SU-DHL-6 (cell line): ENCODE results near the gene SCYL1.
"Not testable (repeated sequence)": the region's sequence is repeated elsewhere in the genome, so short reads cannot be mapped to it uniquely, and the experiment has no call there.

Experiments
- H2AFZ ChIP-seq: fragments of 200-600 bp; sonication (generic); 2 replicates; pipeline ENCODE4 v1.6.1; 2014; ENCODE audit warnings: low read depth, mild to moderate bottlenecking, moderate library complexity, mixed read lengths, antibody characterized with exemption, low read length; ENCODE audit not compliant: severe bottlenecking
- H3F3A ChIP-seq: fragments of 200-600 bp; shearing (Covaris generic); 2 replicates; pipeline ENCODE4 v1.6.0; 2016; ENCODE audit warnings: antibody characterized with exemption, mild to moderate bottlenecking; ENCODE audit not compliant: insufficient read depth
- H3K27ac ChIP-seq: fragments of 200-600 bp; sonication (generic); 2 replicates; pipeline ENCODE4 v1.5.1; 2016; ENCODE audit warnings: low read depth, mild to moderate bottlenecking, low read length, moderate library complexity, mixed read lengths
- H3K27me3 ChIP-seq: fragments of 200-600 bp; sonication (generic), shearing (Covaris generic); 2 replicates; pipeline ENCODE4 v1.6.0; 2014; ENCODE audit warnings: mild to moderate bottlenecking, low read length
- H3K36me3 ChIP-seq: fragments of 200-600 bp; sonication (generic); 2 replicates; pipeline ENCODE4 v1.6.1; 2014; ENCODE audit warnings: mild to moderate bottlenecking, low read length, mixed read lengths
- H3K4me2 ChIP-seq: fragments of 300-600, 200-600 bp; shearing (Covaris generic), sonication (generic); 2 replicates; pipeline ENCODE4 v1.6.0; 2014; ENCODE audit warnings: low read length, low read depth, mild to moderate bottlenecking; ENCODE audit not compliant: poor library complexity, severe bottlenecking
- H3K4me3 ChIP-seq: fragments of 200-600 bp; sonication (generic); 2 replicates; pipeline ENCODE4 v1.5.1; 2014; ENCODE audit warnings: antibody characterized with exemption, low read length, mild to moderate bottlenecking, mixed read lengths; ENCODE audit not compliant: insufficient read depth, poor library complexity, severe bottlenecking
- H3K79me2 ChIP-seq: fragments of 200-600 bp; sonication (generic); 2 replicates; pipeline ENCODE4 v1.6.1; 2014; ENCODE audit warnings: mild to moderate bottlenecking, low read length, moderate library complexity; ENCODE audit not compliant: insufficient read depth
- H3K9ac ChIP-seq: fragments of 200-600 bp; sonication (generic); 2 replicates; pipeline ENCODE4 v1.7.0; 2014; ENCODE audit warnings: mild to moderate bottlenecking, low read length
- H3K9me2 ChIP-seq: fragments of 200-600 bp; sonication (generic); replicated peaks from 2 replicates; pipeline ENCODE4 v1.6.1; 2014; ENCODE audit warnings: low read length; ENCODE audit not compliant: insufficient read depth
- H3K9me3 ChIP-seq: fragments of 200-600 bp; sonication (generic); 2 replicates; pipeline ENCODE4 v1.6.1; 2014; ENCODE audit warnings: low read length, mixed read lengths; ENCODE audit not compliant: insufficient read depth
- H4K20me1 ChIP-seq: fragments of 200-600 bp; sonication (generic); 2 replicates; pipeline ENCODE4 v1.6.1; 2014; ENCODE audit warnings: low read depth, mild to moderate bottlenecking, antibody characterized with exemption, low read length, moderate library complexity, mixed read lengths
- EZH2phosphoT487 ChIP-seq: fragments of 200-600 bp; sonication (generic), shearing (Covaris generic); conservative IDR thresholded peaks from 2 replicates; pipeline ENCODE4 v1.6.1; 2018; ENCODE audit warnings: mild to moderate bottlenecking, antibody characterized with exemption, low read length, moderate library complexity, mixed read lengths
- TF ChIP-seq, protein P1 (sequence below): fragments of 200-600 bp; sonication (generic); IDR thresholded peaks from one replicate; pipeline ENCODE4 v1.5.1; 2017; ENCODE audit warnings: antibody characterized with exemption, mild to moderate bottlenecking, low read length, moderate library complexity; ENCODE audit not compliant: insufficient read depth, poor library complexity, severe bottlenecking

Gene SCYL1

DNA sequence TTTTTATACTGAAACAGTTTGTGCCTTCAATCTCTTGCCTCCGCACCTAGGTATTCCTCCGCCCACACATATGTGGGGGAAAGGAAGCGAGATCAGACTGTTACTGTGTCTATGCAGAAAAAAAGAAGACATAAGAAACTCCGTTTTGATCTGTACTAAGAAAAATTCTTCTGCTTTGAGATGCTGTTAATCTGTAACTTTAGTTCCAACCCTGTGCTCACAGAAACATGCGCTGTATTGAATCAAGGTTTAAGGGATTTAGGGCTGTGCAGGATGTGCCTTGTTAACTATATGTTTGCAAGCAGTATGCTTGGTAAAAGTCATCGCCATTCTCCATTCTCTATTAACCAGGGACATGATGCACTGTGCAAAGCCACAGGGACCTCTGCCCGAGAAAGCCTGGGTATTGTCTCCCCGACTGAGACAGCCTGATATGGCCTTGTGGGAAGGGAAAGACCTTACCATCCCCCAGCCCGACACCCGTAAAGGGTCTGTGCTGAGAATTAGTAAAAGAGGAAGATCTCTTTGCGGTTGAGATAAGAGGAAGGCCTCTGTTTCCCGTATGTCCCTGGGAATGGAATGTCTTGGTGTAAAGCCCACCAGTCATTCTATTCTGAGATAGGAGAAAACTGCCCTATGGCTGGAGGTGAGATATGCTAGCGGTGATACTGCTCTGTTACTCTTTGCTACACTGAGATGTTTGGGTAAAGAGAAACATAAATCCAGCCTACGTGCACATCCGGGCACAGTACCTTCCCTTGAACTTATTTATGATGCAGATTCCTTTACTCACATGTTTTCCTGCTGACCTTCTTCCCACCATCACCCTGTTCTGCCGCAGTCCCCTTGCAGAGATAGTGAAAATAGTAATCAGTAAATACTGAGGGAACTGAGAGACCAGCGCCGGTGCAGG, 1.9 kb upstream of the SCYL1 start:
- not testable (repeated sequence) for H3K27ac ChIP-seq, H3K9ac ChIP-seq, H2AFZ ChIP-seq, H3K79me2 ChIP-seq, H3K9me2 ChIP-seq, H3K4me2 ChIP-seq, H3F3A ChIP-seq, H3K36me3 ChIP-seq, H3K27me3 ChIP-seq, H3K4me3 ChIP-seq, H4K20me1 ChIP-seq, H3K9me3 ChIP-seq

DNA sequence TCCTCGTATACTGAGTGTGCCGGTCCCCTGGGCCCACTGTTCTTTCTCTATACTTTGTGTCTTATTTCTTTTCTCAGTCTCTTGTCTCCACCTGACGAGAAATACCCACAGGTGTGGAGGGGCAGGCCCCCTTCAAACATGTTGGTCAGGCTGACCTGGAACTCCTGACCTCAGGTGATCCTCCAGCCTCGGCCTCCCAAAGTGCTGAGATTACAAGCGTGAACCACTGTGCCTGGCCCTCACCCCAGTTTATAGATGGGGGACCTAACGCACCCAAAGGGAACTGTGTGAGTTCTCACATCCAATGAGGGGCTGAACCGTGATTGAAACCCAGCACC, 1.3 kb upstream of the SCYL1 start:
- H3K27me3 ChIP-seq, H3F3A ChIP-seq, H3K27ac ChIP-seq, H3K4me3 ChIP-seq, H3K9me2 ChIP-seq, H3K79me2 ChIP-seq, H4K20me1 ChIP-seq, H2AFZ ChIP-seq, H3K36me3 ChIP-seq, H3K9ac ChIP-seq, H3K9me3 ChIP-seq, H3K4me2 ChIP-seq: not testable (repeated sequence)

DNA sequence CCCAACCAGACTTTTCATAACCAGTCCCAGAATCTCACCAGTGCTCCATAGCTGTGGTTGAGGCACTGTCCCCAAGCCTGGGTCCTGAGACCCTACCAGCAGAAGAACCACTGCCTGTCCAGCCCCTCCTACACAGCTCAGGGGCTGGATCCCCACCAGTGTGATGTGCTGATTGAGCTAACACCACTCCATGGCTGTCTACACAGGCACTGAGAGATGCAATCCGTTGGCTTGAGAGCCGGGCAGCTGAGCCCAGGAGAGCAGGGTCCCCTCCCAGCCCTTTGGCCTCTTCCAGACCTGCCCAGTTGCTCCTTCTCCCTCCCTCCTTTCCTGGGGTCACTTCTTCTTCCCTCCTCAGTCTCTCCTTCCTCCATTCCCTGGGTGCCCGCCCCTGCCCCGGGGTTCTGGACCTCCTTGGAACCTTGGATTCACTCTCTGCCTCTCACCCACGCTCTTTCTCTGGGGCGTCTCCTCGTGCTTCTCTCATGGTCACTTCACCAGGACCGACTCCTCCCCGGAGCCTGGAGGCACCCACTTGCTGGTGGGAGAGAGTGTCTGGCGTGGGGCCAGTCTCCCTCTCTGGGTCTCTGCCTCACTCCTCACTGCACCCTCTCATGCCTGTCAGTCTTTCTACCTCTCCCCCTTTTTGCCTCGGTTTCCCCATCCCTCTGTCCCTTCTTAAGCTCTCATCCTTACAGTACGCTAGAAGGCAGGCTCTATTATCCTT, 706 bp upstream of the SCYL1 start:
- Histone ChIP-seq H3K36me3 (no peaks in the 10 kb centered on the region), H3K27me3 (no peaks in the 10 kb centered on the region), H2AFZ (no peak overlapping the region), H3F3A (no peaks in the 10 kb centered on the region; the same call in 1 of the 2 replicates), H3K79me2 (peaks cover 5% of the 10 kb centered on the region; the same call in 1 of the 2 replicates), H3K4me3 (no peak overlapping the region), H3K27ac (no peak overlapping the region), H3K9ac (no peak overlapping the region), H3K9me3 (no peaks in the 10 kb centered on the region), H3K4me2 (peak overlapping the region; percentile 36), H4K20me1 (no peaks in the 10 kb centered on the region), H3K9me2 (no peaks in the 10 kb centered on the region)
- no peak for TF ChIP-seq EZH2phosphoT487
- TF ChIP-seq, protein P1, sequence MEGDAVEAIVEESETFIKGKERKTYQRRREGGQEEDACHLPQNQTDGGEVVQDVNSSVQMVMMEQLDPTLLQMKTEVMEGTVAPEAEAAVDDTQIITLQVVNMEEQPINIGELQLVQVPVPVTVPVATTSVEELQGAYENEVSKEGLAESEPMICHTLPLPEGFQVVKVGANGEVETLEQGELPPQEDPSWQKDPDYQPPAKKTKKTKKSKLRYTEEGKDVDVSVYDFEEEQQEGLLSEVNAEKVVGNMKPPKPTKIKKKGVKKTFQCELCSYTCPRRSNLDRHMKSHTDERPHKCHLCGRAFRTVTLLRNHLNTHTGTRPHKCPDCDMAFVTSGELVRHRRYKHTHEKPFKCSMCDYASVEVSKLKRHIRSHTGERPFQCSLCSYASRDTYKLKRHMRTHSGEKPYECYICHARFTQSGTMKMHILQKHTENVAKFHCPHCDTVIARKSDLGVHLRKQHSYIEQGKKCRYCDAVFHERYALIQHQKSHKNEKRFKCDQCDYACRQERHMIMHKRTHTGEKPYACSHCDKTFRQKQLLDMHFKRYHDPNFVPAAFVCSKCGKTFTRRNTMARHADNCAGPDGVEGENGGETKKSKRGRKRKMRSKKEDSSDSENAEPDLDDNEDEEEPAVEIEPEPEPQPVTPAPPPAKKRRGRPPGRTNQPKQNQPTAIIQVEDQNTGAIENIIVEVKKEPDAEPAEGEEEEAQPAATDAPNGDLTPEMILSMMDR: no peak

DNA sequence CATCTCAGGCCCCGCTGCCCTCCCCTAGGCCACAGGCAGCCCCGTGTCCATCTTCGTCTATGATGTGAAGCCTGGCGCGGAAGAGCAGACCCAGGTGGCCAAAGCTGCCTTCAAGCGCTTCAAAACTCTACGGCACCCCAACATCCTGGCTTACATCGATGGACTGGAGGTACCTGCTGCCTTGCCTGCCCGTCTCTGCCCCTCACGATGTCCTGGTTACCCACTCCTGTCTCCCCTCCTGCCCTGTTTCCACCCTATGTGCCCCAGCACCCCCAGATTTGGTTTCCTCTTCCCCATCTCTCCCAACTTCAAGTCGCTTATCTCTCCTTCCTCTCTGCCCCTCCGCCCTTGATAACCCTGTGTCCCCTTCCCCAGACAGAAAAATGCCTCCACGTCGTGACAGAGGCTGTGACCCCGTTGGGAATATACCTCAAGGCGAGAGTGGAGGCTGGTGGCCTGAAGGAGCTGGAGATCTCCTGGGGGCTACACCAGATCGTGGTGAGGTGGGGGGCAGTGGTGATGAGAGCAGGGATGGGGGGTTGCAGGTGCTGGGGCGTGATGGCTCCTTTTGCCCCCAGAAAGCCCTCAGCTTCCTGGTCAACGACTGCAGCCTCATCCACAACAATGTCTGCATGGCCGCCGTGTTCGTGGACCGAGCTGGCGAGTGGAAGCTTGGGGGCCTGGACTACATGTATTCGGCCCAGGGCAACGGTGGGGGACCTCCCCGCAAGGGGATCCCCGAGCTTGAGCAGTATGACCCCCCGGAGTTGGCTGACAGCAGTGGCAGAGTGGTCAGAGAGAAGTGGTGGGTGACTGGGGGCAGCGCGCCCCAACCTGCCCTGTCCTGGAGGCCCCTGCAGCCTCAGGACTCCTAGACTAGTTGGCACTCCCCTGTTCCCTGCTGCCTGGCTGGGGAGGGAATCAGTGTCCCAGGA, 930 bp downstream of the SCYL1 start:
- peak overlapping the region; percentile 89 for H3K4me2 ChIP-seq
- H3K9ac ChIP-seq: peak overlapping the region; percentile 90
- peak overlapping the region; percentile 40; the same call in 1 of the 2 replicates for H3K27ac ChIP-seq
- H3K79me2 ChIP-seq: peaks cover 5% of the 10 kb centered on the region; the same call in 1 of the 2 replicates
- no peaks in the 10 kb centered on the region for H4K20me1 ChIP-seq
- no peaks in the 10 kb centered on the region for H3K27me3 ChIP-seq
- no peaks in the 10 kb centered on the region for H3K36me3 ChIP-seq
- H3K9me3 ChIP-seq: no peaks in the 10 kb centered on the region
- TF ChIP-seq, protein P1: no peak
- TF ChIP-seq EZH2phosphoT487: no peak
- H2AFZ ChIP-seq: peak overlapping the region; percentile 81
- H3F3A ChIP-seq: no peaks in the 10 kb centered on the region; the same call in 1 of the 2 replicates
- no peaks in the 10 kb centered on the region for H3K9me2 ChIP-seq
- peak overlapping the region; percentile 96 for H3K4me3 ChIP-seq
